OCI-LY7 (cell line): ENCODE results near the gene ENOX1. TPM values are rescaled to one million over a fixed set of nuclear protein-coding genes. Genes with fewer than 3 reads are reported as not detected.

Experiments used
- BruUV-seq: library from RNA; stranded (reverse); fragments of 400-500 nt; replicated peaks from 2 replicates; lab custom pipeline; 2021; lab: Mats Ljungman, UMichigan
- CTCF ChIA-PET: fragments of 300-600 bp; sonication (Branson Sonifier 250); formaldehyde crosslinking; loops from one replicate; lab custom pipeline; 2022; ENCODE audit warnings: antibody characterized with exemption; ENCODE audit not compliant: unreplicated experiment; lab: Charles Lee
- POLR2A ChIA-PET: fragments of 300-600 bp; sonication (Branson Sonifier 250); formaldehyde crosslinking; loops from one replicate; lab custom pipeline; 2022; ENCODE audit warnings: antibody characterized with exemption; lab: Charles Lee
- DNase-seq: peaks from one replicate; pipeline ENCODE4 v3.0.0-alpha.2; 2015; ENCODE audit warnings: low spot score
- H2AFZ ChIP-seq: fragments of 200-600 bp; sonication (generic), shearing (Covaris generic); 2 replicates; pipeline ENCODE4 v1.6.1; 2014; ENCODE audit warnings: mild to moderate bottlenecking, antibody characterized with exemption, low read length, moderate library complexity
- H3K27ac ChIP-seq: fragments of 200-600 bp; sonication (generic); 2 replicates; pipeline ENCODE4 v1.5.1; 2014; ENCODE audit warnings: mixed run types, low read depth, mild to moderate bottlenecking, moderate library complexity, low read length, inconsistent platforms; ENCODE audit not compliant: poor library complexity, severe bottlenecking
- H3K36me3 ChIP-seq: fragments of 200-600 bp; sonication (generic); 2 replicates; pipeline ENCODE4 v1.6.1; 2014; ENCODE audit warnings: mild to moderate bottlenecking, antibody characterized with exemption, low read length, moderate library complexity, mixed read lengths; ENCODE audit not compliant: insufficient read depth
- H3K4me1 ChIP-seq: fragments of 200-600 bp; sonication (generic); 2 replicates; pipeline ENCODE4 v1.5.1; 2014; ENCODE audit warnings: mild to moderate bottlenecking, low read length; ENCODE audit not compliant: insufficient read depth, poor library complexity, severe bottlenecking
- H3K4me2 ChIP-seq: fragments of 200-600 bp; sonication (generic); 2 replicates; pipeline ENCODE4 v1.6.1; 2014; ENCODE audit warnings: mild to moderate bottlenecking, low read length
- H3K4me3 ChIP-seq: fragments of 200-600 bp; sonication (generic); 2 replicates; pipeline ENCODE4 v1.5.1; 2014; ENCODE audit warnings: mild to moderate bottlenecking, low read depth, low read length; ENCODE audit not compliant: poor library complexity, severe bottlenecking
- H3K79me2 ChIP-seq: fragments of 200-600 bp; sonication (generic); 2 replicates; pipeline ENCODE4 v1.6.1; 2016; ENCODE audit warnings: low read depth, mild to moderate bottlenecking, low read length, moderate library complexity, mixed read lengths; ENCODE audit not compliant: insufficient read depth
- H3K9me2 ChIP-seq: fragments of 200-600 bp; sonication (generic); 2 replicates; pipeline ENCODE4 v1.6.1; 2016; ENCODE audit warnings: mild to moderate bottlenecking, low read length, mixed read lengths; ENCODE audit not compliant: insufficient read depth
- H3K9me3 ChIP-seq: fragments of 200-600 bp; sonication (generic); 2 replicates; pipeline ENCODE4 v1.6.1; 2014; ENCODE audit warnings: mild to moderate bottlenecking, mixed run types, low read length, mixed read lengths
- H4K20me1 ChIP-seq: fragments of 200-600 bp; sonication (generic); 2 replicates; pipeline ENCODE4 v1.6.1; 2014; ENCODE audit warnings: mild to moderate bottlenecking, antibody characterized with exemption, low read length, moderate library complexity, mixed read lengths; ENCODE audit not compliant: insufficient read depth
- EZH2phosphoT487 ChIP-seq: fragments of 200-600 bp; sonication (generic); IDR thresholded peaks from 2 replicates; pipeline ENCODE4 v1.6.1; 2018; ENCODE audit warnings: low read depth, borderline replicate concordance, mild to moderate bottlenecking, mixed run types, antibody characterized with exemption, low read length, moderate library complexity, mixed read lengths
- intact Hi-C: fragments of 100-400 bp; cut with micrococcal nuclease; formaldehyde crosslinking; loops from one replicate; pipeline ENCODE4 v1.10.0; 2022; ENCODE audit not compliant: unreplicated experiment
- total RNA-seq, 2 experiments: library from RNA; depleted of rRNA in 1 of 2; stranded (reverse); fragments of >200 nt in 1 of 2; shearing (Covaris generic) in 1 of 2; gene quantifications; 2 replicates each; pipeline ENCODE4 v1.2.3, GENCODE V29; 2014 to 2022
- TF ChIP-seq, protein P1 (sequence below): fragments of 200-600 bp; sonication (generic); conservative IDR thresholded peaks from 2 replicates; pipeline ENCODE4 v1.5.1; 2014; ENCODE audit warnings: mild to moderate bottlenecking, antibody characterized with exemption, low read length, moderate library complexity, mixed read lengths

The ENOX1 gene
- total RNA-seq, 2 experiments from 2014 or later: 0.03 TPM; not detected in 1

DNA sequence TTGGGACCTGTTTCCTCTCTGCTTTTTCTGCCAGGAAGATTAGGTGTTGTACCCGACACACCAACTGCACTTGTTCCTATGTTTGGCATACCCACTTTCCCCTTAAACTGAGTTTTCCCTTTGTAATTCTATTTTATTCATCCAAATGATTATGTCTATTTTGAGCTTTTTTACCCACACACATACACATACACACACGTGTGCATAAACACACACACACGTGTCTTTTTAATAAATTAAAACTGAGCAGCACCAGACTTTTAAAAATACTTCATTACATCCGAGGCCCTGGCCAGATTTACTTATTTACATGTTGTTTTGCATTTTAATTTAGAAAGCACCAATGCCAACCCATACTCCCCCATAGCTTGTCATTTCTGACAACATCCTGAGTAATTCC is 413.4 kb downstream of the ENOX1 start:
- Histone ChIP-seq H3K4me2 (no peak overlapping the region), H3K4me3 (no peak overlapping the region), H3K79me2 (no peaks in the 10 kb centered on the region), H3K9me3 (no peaks in the 10 kb centered on the region), H3K4me1 (no peaks in the 10 kb centered on the region), H3K36me3 (no peaks in the 10 kb centered on the region), H4K20me1 (no peaks in the 10 kb centered on the region), H3K9me2 (no peaks in the 10 kb centered on the region), H2AFZ (no peak overlapping the region), H3K27ac (no peak overlapping the region)
- POLR2A ChIA-PET: no interaction called here
- CTCF ChIA-PET: no interaction called here
- intact Hi-C loops: no loop called here
- DNase-seq: no peak
- TF ChIP-seq, protein P1, sequence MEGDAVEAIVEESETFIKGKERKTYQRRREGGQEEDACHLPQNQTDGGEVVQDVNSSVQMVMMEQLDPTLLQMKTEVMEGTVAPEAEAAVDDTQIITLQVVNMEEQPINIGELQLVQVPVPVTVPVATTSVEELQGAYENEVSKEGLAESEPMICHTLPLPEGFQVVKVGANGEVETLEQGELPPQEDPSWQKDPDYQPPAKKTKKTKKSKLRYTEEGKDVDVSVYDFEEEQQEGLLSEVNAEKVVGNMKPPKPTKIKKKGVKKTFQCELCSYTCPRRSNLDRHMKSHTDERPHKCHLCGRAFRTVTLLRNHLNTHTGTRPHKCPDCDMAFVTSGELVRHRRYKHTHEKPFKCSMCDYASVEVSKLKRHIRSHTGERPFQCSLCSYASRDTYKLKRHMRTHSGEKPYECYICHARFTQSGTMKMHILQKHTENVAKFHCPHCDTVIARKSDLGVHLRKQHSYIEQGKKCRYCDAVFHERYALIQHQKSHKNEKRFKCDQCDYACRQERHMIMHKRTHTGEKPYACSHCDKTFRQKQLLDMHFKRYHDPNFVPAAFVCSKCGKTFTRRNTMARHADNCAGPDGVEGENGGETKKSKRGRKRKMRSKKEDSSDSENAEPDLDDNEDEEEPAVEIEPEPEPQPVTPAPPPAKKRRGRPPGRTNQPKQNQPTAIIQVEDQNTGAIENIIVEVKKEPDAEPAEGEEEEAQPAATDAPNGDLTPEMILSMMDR: no peak
- no peak for TF ChIP-seq EZH2phosphoT487
- BruUV-seq: no TSS peak

DNA sequence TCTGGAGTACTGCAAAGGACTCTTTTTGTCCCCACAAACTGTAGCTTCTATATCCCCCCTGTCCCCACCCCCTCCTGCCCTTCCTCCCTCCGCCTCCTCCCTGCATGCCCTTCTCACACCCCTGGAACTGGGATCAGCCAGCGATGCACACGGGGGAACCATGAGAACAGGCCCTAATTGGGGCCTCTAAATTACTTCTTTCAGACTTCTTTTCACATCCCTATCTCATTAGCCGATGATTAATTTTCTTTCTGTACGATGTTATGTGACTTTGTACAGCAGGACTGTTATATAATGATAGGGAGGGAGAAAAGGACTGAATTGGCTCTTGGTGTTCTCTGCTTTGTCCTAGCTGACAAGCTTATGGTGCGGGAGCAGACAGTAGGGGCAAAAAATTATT is 415.9 kb downstream of the ENOX1 start:
- no peak for DNase-seq
- ChIA-PET CTCF (no interaction called here), POLR2A (interaction anchor here (0.7 kb wide), 1 partner anchor 260 kb away, joined by 3 read pairs; no protein-coding TSS in a partner anchor)
- Histone ChIP-seq H3K79me2 (no peaks in the 10 kb centered on the region), H4K20me1 (no peaks in the 10 kb centered on the region), H3K9me3 (no peaks in the 10 kb centered on the region), H3K9me2 (no peaks in the 10 kb centered on the region), H2AFZ (no peak overlapping the region), H3K27ac (no peak overlapping the region), H3K4me2 (no peak overlapping the region), H3K4me1 (no peaks in the 10 kb centered on the region), H3K4me3 (no peak overlapping the region), H3K36me3 (no peaks in the 10 kb centered on the region)
- BruUV-seq: no TSS peak
- intact Hi-C loops: no loop called here
- TF ChIP-seq, protein P1: no peak
- TF ChIP-seq EZH2phosphoT487: no peak

DNA sequence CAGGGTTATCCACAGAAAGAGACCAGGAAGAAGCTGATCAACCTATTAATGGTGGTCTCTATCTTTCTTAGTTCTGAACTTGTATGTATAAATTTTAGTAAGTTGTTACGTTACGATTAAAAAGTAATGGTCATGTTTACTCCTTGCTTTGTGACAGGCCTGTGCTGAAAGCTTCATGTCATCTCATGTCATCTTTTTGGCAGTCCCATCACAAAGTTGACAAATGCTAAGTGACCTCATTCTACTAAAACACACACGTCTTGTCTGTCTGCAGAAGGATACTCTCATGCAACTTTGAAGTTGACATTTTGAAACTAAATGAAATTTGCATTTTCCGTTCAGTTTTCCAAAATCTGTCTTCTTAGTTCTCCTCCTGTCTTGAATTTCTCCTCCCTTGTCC is 417.5 kb downstream of the ENOX1 start:
- Histone ChIP-seq H2AFZ (no peak overlapping the region), H4K20me1 (no peaks in the 10 kb centered on the region), H3K4me3 (no peak overlapping the region), H3K9me2 (no peaks in the 10 kb centered on the region), H3K36me3 (no peaks in the 10 kb centered on the region), H3K9me3 (no peaks in the 10 kb centered on the region), H3K79me2 (no peaks in the 10 kb centered on the region), H3K27ac (no peak overlapping the region), H3K4me2 (no peak overlapping the region), H3K4me1 (no peaks in the 10 kb centered on the region)
- CTCF ChIA-PET: no interaction called here
- TF ChIP-seq, protein P1: no peak
- no peak for TF ChIP-seq EZH2phosphoT487
- POLR2A ChIA-PET: interaction anchor here (0.9 kb wide), 1 partner anchor 23 kb away, joined by 3 read pairs; no protein-coding TSS in a partner anchor
- no TSS peak for BruUV-seq
- no peak for DNase-seq
- intact Hi-C loops: no loop called here
